ENCODE results near the gene LRRTM4. TPM values are rescaled to one million over a fixed set of nuclear protein-coding genes. Genes with fewer than 3 reads are reported as not detected.

Gene LRRTM4
- total and polyA plus RNA-seq, 2 experiments from 2014 or later = 4.5 to 15.4 TPM

GRCh38 chr2:77271262-77271661 is 250.9 kb downstream of the LRRTM4 start (continued):
- no peak for TF ChIP-seq ZNF462 (CRISPR knock-in tag; IDR thresholded peaks at IDR 0.05)
- TF ChIP-seq CTCF (conservative IDR thresholded peaks at IDR 0.05; ENCODE audit: low read depth in 2 of 2) = no peak
- TF ChIP-seq REST (IDR thresholded peaks at IDR 0.05; ENCODE audit: unreplicated experiment) = no peak
